Measurements from ENCODE around the gene PPP2CA. TPM values are rescaled to one million over a fixed set of nuclear protein-coding genes. Genes with fewer than 3 reads are reported as not detected.

The PPP2CA gene
- total and polyA plus RNA-seq, 9 of the 15 experiments (the other 6 are each of a cell fraction or from before 2014, with no cell fraction given) = 23.0 to 257 (median 109) TPM

DNA sequence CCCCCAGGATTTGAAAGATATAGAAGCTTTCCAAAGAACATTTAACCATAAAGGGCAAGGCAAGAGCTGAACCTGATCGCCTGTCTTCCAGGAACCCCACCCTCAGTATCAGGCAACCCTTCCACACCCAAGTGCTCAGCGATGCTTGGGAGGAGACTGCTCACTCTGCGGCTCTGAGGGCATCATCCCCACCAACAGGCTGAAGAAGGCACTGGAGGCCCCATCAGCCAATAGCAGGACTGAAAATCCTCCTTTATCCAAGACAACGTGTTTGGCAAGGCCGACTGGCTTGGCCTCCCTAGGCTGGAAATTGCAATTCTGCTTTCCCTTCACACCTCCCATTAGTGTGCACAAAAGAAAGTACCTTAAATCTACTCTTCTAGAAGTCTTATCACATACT lies 1.4 kb upstream of the PPP2CA start:
- Histone ChIP-seq H3K9me1 (ENCODE audit: control insufficient read depth, insufficient read depth, low read length) (peaks cover 4% of the 10 kb centered on the region), H3K36me3 (ENCODE audit: control insufficient read depth, insufficient read depth, low read length) (peaks cover 27% of the 10 kb centered on the region), H3K4me3 (peak overlapping the region; percentile 97; the same call in 1 of the 2 replicates), H3K9ac (ENCODE audit: insufficient read depth in 1 of 2, low read depth in 2 of 2, low read length in 2 of 2) (peak overlapping the region in 1 of 2 experiments; percentile 99; a peak in 1 of 4 replicates), H3K4me1 (replicated peaks in 1 of 2; ENCODE audit: control insufficient read depth in 2 of 2, insufficient read depth in 2 of 2, low read length in 2 of 2) (peaks cover 20% of the 10 kb centered on the region in 2 experiments), H3K79me2 (ENCODE audit: control insufficient read depth, insufficient read depth, low read length) (peaks cover 49% of the 10 kb centered on the region), H3K4me2 (ENCODE audit: insufficient read depth, low read length) (peak overlapping the region; percentile 89), H3K27me3 (ENCODE audit: control insufficient read depth in 2 of 2, insufficient read depth in 2 of 2, low read length in 2 of 2) (no peaks in the 10 kb centered on the region), H2AFZ (ENCODE audit: low read depth, low read length) (peak overlapping the region; percentile 98), H4K20me1 (replicated peaks; ENCODE audit: control insufficient read depth, insufficient read depth, low read length) (peaks cover 27% of the 10 kb centered on the region), H3K9me3 (replicated peaks; ENCODE audit: control insufficient read depth, insufficient read depth, low read depth, low read length) (no peaks in the 10 kb centered on the region), H3K27ac (ENCODE audit: extremely low read depth, low read depth, low read length) (no peak overlapping the region)
- ATAC-seq = peak; percentile 57
- POLR2A ChIA-PET = interaction anchor here (0.8 to 8.6 kb wide), 8 partner anchors 9 to 1913 kb away, joined by 3 to 95 read pairs (median 9); partner anchors contain the start of gene SKP1
- CTCF ChIA-PET (ENCODE audit: low intra/inter-chr PET ratio) = no interaction called here
- peak; percentile 39 to 73 (median 52) for DNase-seq (ENCODE audit: extremely low read depth in 1 of 4, low spot score in 3 of 4)
- in situ Hi-C loops (cut with MboI) = no loop called here
- whole genome bisulfite sequencing (ENCODE audit: insufficient coverage, low coverage, missing lambda C conversion rate) = 15% methylated on average over 5 of the region's 5 CpGs
- TF ChIP-seq RAD21 (CRISPR knock-in tag; conservative IDR thresholded peaks at IDR 0.05 in 1 of 2, IDR thresholded peaks at IDR 0.05 in 1 of 2) = 0 out of 4 replicates have a peak, but pooled peaks of 1 of the 2 experiments have one; percentile 7
- TF ChIP-seq BRD9 (IDR thresholded peaks at IDR 0.05; ENCODE audit: low read depth, partially characterized antibody) = no peak
- TF ChIP-seq, protein P1, sequence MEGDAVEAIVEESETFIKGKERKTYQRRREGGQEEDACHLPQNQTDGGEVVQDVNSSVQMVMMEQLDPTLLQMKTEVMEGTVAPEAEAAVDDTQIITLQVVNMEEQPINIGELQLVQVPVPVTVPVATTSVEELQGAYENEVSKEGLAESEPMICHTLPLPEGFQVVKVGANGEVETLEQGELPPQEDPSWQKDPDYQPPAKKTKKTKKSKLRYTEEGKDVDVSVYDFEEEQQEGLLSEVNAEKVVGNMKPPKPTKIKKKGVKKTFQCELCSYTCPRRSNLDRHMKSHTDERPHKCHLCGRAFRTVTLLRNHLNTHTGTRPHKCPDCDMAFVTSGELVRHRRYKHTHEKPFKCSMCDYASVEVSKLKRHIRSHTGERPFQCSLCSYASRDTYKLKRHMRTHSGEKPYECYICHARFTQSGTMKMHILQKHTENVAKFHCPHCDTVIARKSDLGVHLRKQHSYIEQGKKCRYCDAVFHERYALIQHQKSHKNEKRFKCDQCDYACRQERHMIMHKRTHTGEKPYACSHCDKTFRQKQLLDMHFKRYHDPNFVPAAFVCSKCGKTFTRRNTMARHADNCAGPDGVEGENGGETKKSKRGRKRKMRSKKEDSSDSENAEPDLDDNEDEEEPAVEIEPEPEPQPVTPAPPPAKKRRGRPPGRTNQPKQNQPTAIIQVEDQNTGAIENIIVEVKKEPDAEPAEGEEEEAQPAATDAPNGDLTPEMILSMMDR (IDR thresholded peaks at IDR 0.05 in 2 of 3, conservative IDR thresholded peaks at IDR 0.05 in 1 of 3; ENCODE audit: insufficient read depth in 2 of 3, low read depth in 1 of 3, low read length in 3 of 3) = peak in 2 of 3 experiments; percentile 24 to 36; a peak in 2 of 6 replicates
- TF ChIP-seq RCOR1 (IDR thresholded peaks at IDR 0.05; ENCODE audit: borderline replicate concordance in 1 of 2, low read depth in 2 of 2, low read length in 2 of 2) = peak in 1 of 2 experiments; percentile 89; a peak in 2 of 4 replicates
- 0 out of 4 replicates have a peak, but pooled peaks of 1 of the 2 experiments have one; percentile 22 for TF ChIP-seq SRF (CRISPR knock-in tag; IDR thresholded peaks at IDR 0.05)
- no peak for TF ChIP-seq ZNF146 (CRISPR knock-in tag; IDR thresholded peaks at IDR 0.05; ENCODE audit: unreplicated experiment)
- TF ChIP-seq CTBP1 (IDR thresholded peaks at IDR 0.05; ENCODE audit: borderline replicate concordance) = peak; percentile 79
- 0 out of 2 replicates have a peak, but pooled peaks have one; percentile 13 for TF ChIP-seq MTA3 (IDR thresholded peaks at IDR 0.05; ENCODE audit: borderline replicate concordance)
- TF ChIP-seq, protein P2, sequence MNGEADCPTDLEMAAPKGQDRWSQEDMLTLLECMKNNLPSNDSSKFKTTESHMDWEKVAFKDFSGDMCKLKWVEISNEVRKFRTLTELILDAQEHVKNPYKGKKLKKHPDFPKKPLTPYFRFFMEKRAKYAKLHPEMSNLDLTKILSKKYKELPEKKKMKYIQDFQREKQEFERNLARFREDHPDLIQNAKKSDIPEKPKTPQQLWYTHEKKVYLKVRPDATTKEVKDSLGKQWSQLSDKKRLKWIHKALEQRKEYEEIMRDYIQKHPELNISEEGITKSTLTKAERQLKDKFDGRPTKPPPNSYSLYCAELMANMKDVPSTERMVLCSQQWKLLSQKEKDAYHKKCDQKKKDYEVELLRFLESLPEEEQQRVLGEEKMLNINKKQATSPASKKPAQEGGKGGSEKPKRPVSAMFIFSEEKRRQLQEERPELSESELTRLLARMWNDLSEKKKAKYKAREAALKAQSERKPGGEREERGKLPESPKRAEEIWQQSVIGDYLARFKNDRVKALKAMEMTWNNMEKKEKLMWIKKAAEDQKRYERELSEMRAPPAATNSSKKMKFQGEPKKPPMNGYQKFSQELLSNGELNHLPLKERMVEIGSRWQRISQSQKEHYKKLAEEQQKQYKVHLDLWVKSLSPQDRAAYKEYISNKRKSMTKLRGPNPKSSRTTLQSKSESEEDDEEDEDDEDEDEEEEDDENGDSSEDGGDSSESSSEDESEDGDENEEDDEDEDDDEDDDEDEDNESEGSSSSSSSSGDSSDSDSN (IDR thresholded peaks at IDR 0.05; ENCODE audit: borderline replicate concordance in 1 of 2, low read depth in 2 of 2, low read length in 2 of 2) = 0 out of 4 replicates have a peak, but pooled peaks of 1 of the 2 experiments have one; percentile 42
- BruUV-seq (replicated peaks) = no TSS peak
- intact Hi-C loops (cut with micrococcal nuclease) = loop anchor here (2.0 kb wide), 3 partner anchors 22 to 62 kb away; no protein-coding TSS in a partner anchor
- peak; percentile 46 for FAIRE-seq

Measured in K562 (cell line).